HG02763 (cell line): ENCODE data around the gene SNAPC3.

ENCODE experiments used
- ATAC-seq: cut with Tn5 transposase; IDR thresholded peaks from one replicate; pipeline ENCODE4 v1.9.1; 2021; ENCODE audit warnings: mild to moderate bottlenecking, moderate library complexity; ENCODE audit not compliant: unreplicated experiment

Gene SNAPC3

GRCh38 chr9:15485836-15486666 lies 63.4 kb downstream of the SNAPC3 start:
- no peak for ATAC-seq

DNA sequence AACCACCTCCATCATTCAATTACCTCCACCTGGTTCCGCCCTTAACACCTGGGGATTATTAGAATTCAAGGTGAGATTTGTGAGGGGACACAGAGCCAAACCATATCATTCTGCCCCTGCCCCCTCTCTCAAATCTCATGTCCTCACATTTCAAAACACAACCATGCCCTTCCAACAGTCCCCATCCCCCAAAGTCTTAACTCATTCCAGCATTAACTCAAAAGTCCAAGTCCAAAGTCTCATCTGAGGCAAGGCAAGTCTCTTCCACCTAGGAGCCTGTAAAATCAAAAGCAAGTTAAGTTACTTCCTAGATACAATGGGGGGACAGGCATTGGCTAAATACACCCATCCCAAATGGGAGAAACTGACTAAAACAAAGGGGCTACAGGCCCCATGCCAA lies 69.3 kb downstream of the SNAPC3 start:
- ATAC-seq, result no peak

DNA sequence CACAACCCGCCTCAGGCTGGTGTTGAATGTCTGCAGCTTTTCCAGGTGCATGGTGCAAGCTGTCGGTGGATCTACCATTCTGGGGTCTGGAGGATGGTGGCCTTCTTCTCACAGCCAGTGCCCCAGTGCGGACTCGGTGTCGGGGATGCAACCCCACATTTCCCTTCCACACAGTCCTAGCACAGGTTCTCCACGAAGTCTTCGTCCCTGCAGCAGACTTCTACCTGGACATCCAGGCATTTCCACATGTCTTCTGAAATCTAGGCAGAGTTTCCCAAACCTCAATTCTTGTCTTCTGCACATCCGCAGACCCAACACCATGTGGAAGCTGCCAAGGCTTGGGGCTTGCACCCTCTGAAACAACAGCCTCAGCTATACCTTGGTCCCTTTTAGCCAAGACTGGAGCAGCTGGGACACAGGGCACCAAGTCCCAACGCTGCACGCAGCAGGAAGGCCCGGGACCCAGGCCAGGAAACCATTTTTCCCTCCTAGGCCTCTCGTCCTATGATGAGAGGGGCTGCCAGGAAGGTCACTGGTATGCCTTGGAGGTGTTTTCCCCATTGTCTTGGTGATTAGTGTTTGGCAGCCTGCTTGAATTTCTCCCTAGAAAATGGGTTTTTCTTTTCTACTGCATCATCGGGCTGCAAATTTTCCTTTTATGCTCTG lies 69.9 kb downstream of the SNAPC3 start:
- no peak for ATAC-seq

DNA sequence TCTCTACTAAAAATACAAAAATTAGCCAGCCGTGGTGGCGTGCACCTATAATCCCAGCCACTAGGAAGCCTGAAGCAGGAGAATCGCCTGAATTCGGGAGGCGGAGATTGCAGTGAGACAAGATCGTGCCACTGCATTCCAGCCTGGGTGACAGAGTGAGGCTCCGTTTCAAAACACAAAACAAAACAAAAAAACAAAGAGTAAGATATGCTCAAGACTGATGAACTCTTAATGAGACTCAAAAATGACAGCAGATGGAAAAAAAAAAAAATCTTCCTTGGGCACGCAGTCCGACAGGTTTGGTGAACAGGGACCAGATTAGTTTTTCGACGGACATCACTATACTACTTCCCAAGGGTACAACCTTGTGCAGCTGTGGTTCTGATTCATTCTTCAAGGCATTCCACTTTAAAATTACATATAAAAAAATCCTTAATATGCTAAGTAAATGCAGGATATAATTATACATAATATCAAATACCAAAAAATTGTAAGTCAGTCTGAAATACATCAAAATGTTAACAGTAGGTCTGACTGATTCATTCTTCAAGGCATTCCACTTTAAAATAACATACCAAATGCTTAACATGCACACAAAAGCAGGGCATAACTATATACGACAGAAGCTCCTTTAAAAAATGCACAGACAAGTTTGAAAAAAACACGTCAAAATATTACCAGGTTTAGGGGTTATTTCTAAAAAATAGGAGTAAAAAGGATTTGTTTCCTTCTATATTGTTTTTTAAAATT lies 75.7 kb downstream of the SNAPC3 start:
- no peak for ATAC-seq

GRCh38 chr9:15499139-15499538 lies 76.5 kb downstream of the SNAPC3 start:
- no peak for ATAC-seq

GRCh38 chr9:15501179-15501578 lies 78.5 kb downstream of the SNAPC3 start:
- ATAC-seq, result no peak

GRCh38 chr9:15501803-15502202 lies 79.1 kb downstream of the SNAPC3 start:
- no peak for ATAC-seq

DNA sequence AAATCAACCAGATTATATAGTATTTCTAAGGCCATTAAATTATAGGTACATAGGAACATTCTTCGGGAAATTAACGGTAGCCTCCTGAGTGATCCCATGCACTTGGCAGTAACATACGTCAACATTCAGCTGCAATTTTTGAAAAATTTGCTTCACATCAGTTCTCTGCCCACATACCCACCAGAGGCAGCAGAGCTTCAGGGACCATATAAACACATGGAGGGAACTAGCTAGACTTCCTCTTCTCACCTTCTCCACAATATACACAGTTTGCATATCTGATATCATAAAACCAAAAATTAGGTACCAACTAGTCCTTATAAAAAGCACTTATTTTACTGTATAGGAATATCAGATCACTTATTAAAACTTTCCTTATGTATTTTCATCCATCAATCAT lies 83.2 kb downstream of the SNAPC3 start:
- no peak for ATAC-seq

DNA sequence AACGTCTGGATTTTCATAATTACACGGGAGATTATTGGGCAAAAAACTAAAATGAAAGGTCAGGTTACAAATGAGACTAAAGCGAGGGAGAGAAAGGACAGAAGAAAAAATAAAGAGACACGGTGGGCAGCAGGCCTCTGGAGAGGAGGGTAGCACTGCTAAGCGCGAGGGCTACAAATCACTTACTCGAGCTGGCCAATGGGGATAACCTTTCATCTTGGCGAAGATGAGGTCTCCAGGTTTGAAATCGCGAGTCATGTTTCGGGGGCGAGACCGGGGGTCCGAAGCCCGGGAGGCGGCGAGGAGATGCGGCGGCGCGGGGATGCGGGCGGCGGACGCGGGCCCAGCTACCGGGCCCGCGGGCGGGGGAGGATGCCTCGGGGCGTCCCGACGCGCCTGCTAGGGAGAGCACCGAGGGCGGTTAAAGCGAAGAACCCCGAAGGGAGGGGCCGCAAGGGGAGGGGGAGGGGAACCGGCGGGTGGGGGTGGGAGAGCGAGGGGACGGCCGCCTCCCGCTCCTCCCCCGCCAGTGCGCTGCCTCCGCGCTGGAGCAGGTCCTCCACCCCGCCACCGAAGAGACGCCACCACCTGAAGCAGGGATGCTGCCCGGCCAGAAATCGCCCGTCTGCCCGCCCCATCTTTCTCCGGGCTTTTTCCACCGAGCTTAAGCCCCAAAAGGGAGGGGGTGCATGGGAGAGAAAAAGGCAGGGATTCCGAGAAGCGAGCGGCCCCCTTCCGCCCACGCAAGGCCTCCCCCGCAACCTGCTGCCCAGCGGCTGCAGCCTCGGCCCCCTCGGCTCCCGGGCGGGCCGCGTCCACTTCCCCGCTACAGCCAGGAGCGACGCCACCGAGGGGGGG lies 87.5 kb downstream of the SNAPC3 start:
- ATAC-seq, result peak; percentile 40

DNA sequence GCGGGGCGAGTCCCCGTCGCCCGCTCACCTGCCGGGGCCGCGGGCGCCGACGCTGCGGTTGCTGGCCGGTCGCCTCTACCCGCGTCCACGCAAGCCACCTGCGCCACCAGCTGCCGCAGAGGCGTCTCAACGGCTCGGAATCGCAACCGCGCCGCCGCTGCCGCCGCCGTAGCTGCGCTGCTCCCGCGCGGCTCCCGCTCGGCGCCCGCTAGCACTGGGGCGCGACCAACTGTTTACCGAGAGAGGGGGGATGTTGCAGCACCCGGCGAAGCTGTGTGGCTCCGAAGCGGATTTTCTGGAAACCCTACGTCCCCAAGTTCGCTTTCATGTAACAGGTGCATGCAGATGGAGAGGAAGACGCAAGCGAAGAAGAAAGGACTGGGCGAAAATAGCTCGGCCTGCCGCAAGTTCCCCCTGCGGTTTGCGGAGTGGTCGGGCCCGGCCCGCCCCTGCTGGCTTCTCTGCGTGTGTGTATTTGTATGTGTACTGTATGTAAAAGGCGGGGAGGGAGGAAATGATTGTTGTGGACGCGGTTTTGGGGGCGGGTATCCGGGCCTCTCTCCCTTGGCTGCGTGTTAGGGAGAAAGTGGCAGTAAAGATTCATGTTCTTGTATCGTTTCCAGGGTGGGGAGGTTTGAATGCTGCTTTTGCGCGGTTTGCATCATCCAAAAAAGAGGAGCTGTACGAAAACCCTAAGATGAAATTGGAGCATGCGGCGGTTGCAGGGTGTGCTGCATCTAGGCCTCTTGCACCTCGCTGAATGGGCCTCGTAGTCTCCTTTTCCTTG lies 88.3 kb downstream of the SNAPC3 start, which contains the start of gene PSIP1:
TSS of gene PSIP1 (minus strand) at position 182 of the 787 bp plus-strand sequence. CDS start 782 bp downstream, outside the sequence.
- ATAC-seq, result peak; percentile 79
